ENCODE results near the gene BPI.
"Not testable (repeated sequence)": the region's sequence is repeated elsewhere in the genome, so short reads cannot be mapped to it uniquely, and the experiment has no call there.

The BPI gene

DNA sequence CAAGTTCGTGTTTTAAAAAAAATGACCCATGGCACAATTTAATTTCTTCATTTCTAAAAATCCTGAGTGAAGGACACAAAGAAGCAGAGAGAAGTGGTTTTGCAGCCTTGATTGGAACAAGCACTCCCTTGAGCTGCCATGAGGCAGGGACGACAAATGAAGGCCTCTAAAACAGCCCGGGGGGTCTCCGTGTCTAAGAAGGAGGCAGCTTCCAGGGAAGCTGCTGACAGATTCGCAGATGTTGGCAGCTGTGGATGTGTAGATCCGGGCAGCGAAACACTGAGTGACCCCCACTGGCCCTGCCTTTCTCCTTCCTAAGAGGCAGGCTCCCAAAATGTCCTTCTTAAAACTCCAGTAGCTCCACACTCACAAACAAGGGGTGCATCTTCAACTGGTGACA is 32.8 kb downstream of the BPI start:
- no peak for DNase-seq (ENCODE audit: low read depth)

DNA sequence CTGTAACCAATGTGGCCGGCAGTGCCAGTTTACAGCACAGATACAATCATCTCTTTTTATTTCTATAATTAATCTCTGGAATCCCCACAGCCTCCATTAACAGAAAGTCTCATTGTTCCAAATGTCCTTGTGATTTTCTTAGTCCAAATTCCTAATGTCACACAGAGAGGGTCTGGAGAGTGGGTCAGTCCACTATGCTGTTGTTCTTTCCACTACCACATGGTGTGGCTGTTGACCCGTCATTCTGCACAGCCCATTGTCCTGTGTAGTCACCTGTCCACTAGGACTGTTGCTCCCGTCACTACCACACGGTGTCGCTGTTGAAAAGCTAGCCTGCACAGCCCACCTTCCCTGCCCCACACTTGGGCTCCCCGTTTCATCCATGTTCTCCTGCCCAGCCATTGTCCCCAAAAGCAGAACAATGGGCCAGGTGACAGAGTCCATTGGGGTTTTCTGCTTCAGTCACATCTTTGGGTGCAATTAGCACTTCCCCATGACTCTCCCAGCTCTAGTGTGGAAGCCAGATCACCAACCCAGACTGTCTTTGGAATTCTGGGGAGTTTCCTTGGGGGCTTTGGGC is 33.7 kb downstream of the BPI start:
- no peak for DNase-seq (ENCODE audit: low read depth)

DNA sequence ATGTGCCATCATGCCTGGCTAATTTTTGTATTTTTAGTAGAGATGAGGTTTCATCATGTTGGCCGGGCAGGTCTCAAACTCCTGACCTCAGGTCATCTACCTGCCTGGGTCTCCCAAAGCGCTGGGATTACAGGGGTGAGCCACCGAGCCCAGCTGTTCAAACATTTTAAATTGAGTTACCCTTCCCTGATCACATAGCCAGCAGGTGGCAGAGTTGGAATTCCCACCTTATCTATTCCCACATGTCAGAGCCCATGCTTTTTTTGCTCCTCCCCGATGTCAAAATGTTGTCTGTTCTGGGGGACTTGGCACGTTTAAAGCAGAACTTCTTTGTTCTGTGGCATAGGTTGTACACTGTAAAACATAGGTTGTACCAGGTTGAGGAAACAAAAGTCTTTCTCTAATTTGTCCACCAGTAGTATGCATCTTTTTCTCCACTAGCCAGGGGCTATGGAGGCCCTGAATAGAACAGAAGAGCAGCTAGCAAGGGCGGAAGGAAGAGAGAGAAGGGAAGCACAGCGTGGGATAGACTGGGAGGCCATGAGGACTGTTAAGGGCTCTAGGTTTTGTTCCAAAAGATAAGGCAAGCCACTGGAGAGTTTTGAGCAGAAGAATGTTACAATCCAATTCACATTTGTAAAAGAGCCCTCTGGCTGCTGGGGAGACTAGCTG is 35.0 kb downstream of the BPI start:
- no peak for DNase-seq (ENCODE audit: low read depth)

DNA sequence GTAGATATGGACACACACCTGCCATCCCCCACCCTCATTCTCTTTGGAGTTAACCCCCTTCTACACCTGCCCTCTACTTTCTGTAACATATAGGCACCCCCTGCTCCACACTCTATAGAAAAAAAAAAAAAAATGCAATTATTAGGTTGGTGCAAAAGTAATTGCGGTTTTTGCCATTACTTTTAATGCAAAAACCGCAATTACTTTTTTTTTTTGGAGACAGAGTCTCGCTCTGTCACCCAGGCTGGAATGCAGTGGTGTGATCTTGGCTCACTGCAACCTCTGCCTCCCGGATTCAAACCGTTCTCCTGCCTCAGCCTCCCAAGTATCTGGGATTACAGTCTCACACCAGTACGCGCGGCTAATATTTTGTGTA is 35.6 kb downstream of the BPI start:
- DNase-seq (ENCODE audit: low read depth): not testable (repeated sequence)

DNA sequence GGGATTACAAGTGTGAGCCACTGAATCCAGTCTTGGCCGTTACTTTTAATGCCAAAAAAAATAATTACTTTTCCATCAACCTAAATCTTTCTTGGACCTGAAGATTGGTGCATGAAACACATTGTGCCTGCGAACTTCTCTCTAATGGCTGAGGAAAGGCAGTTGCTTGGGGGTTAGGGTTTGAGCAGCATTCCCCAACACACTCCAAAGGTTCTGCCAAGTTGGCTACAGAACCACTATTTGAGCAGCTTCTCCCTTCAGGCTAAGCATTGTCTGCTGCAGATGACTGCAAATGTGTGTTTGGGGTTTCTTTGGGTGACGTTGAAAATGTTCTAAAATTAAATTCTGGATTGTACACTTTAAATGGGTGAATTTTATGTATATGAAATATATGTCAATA is 36.0 kb downstream of the BPI start:
- no peak for DNase-seq (ENCODE audit: low read depth)

DNA sequence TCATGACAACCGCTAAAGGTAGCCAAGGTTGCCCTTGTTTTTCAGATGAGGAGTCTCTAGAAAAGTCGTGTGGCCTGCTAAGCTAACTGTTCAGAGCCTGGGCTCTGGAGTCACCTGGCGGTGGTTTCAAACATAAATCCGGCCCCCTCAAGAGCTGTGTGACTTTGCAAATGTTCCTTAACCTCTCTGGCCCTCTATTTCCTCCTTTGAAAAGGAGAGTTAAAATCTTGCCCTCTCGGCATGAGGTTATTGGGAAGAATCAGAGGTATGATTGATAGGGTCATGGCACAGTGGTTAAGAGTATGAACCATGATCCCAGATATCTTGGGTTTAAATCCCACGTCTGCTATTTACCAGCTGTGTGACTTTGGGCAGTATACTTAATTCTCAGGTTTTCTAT is 36.7 kb downstream of the BPI start:
- no peak for DNase-seq (ENCODE audit: low read depth)

DNA sequence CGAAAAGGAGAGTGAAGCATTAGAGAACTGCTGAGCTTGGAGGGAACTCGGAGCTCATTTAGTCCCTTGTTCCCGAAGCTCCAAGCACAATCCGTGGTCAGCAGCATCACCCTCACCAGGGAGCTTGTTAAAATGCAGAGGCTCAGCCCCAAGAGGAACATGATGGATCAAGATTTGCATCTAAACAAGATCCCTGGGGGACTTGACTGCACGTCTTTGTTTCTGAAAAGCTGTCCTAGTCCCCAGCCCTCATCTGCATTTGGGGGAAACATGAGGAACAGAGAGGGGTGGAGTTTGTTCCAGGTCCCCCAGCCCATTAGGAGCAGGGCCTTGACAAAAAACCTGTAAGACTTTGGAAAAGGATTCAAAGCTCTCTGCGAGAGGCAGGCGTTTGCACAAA is 38.3 kb downstream of the BPI start:
- no peak for DNase-seq (ENCODE audit: low read depth)

DNA sequence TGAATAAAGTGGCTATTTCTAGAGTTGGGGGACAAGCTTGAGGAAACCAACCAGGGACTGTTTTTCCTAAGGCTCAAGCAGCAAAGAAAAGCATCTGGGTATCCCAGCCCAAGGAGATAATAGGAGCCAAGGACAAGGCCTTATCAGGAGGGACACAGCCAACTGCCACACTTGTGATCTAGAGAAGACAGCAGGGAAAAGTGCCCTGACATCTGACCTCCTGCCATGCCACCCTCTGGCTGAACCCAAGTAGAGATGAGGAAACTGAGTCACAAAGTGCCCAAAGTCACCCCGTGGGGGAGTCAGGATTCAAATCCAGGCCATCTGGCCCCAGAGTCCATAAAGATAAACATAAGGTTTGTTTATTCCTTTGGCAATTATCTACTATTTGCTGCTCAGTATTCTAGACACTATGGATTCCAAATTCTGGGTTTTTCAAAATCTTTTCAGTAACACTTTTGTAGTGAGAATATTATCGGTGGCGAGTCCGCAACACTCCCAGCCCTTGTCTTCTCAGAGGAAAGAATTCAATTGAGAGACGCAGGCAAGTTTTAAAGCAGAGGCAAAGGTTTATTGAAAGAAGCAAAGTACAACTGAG is 38.9 kb downstream of the BPI start:
- DNase-seq (ENCODE audit: low read depth): no peak

DNA sequence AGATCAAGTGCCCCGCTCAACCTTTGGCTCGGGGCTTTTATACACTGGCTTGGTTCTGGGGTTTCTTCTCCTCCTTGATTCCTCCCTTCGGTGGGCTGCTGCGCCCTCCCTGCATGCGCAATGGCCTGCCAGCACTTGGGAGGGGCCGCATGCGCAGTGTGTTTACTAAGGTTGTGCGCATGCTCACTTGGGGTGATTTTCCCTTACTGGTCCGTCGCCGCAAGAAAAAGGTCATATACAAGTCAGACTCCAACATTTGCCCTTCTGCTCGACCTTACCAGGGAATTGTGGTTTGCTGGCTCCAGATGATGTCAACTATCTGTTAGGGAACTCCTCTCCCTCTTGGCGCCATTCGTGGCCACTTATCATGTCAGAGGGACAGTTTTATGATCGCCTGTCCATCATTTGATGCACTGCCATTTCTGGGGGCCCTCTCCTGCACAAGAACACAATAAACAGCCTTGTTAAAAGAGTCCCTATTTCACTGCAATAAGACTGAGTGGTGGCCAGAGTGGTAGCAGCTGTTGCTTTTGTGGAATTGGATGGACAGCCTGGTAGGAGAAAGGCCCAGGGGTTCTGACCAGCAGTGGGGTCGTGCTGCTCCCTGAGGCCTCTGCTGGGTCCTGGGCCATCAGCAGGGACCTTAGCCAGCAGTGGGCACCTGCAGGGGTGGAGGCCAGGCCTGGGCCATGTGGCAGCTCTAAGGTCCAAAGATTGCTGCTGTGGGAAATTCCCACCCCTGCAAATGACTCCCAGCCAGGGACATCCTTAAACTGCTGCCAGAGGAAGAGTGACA is 39.6 kb downstream of the BPI start:
- DNase-seq (ENCODE audit: low read depth): no peak

DNA sequence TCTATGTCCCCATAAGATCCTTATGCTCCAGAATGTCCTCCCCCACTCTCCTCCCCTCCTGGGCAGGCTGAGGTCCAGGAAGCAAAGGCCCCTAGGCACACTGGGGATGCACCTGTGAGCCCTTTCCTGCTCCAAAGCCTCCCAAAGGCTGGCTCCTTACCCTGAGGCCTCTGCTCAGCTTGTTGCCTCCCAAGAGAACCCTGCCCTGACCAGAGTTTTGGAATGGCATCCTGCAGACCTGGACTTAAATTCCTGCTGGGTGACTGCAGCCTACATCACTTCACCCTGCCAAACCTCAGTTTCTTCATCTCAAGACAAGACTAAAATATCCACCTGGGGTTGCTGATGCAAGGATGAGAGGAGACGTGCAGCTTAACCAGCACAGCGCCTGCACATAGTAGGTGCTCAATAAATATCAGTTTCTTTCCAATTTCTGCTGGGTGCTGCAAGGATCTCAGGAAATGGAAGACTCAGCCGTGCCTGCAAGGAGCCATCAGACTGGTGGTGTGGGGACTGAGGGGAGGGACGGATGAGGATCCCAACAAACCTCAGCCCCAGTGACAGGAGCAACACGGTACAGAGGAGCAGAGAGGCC is 40.2 kb downstream of the BPI start:
- no peak for DNase-seq (ENCODE audit: low read depth)

DNA sequence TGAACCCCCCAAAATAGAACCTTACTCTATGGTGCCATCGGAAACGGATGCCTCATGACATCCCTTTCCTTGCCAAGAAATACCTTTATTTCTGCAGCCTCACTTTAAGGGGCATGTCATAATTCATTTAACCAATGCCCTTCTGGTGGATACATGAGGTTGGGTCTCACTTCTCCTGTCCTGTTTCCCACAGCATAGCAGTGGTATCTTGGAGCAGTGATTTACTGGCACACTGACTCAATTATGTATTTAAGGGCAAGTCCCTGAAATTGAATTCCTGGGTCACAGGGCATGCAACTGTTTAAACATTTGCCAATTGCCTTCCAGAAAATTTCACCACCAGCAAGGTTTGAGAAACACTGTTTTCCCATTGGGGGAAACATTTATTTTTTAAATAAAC is 41.7 kb downstream of the BPI start:
- no peak for DNase-seq (ENCODE audit: low read depth)

DNA sequence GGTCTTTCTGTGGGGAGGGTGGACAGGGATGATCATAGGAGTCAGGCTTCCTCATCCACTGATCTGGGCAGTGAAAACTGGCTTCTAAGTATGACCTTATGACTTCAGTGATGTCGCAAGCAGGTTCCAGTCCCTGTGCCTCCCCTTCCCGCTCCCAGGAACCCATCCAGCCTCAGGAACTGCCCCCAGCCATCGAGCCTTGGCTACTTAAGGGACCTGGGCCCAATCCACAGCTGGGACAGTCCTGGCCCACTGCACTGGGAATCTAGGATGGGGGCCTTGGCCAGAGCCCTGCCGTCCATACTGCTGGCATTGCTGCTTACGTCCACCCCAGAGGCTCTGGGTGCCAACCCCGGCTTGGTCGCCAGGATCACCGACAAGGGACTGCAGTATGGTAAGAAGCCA is 42.3 kb downstream of the BPI start, which contains the start of gene LBP:
TSS of gene LBP (plus strand) at position 236 of the 405 bp plus-strand sequence. CDS start at position 271, 35 bp downstream.
- no peak for DNase-seq (ENCODE audit: low read depth)

DNA sequence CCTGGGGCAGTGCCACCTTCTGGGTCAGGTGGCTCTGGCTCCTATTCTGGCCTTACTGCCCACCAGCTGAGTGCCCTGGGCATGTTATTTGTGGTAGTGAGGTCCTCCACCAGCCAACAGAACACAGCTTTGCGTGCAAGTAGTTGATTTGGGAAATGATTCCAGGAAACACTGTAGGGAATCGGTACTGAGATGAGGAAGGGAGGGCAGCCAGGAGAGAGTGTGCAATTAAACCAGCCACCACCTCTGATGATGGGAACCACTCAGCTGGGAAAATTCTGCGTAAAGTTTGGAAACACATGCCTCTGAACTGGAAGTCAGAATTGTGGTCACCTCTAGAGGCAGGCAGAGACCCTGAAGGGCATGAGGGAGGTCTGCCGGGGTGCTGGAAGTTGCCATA is 42.8 kb downstream of the BPI start:
- no peak for DNase-seq (ENCODE audit: low read depth)

DNA sequence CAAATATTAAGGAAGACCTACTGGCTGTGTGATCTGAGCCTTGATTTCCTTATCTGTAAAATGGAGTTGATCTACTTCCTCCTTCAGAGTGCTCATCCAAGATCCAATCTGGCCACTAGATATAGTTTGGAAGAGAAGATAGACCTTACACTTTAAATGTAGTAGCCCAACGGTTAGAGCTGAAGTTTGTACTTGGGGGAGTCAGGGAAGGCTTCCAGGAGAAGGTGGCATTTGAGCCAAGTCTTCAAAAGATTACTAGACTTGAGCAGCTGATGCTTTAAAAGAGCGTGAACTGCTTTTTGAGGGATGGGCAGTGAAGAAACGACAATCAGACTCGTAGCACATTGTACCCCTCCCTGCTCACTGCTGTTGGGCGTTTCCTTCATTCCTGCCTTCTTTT is 45.9 kb downstream of the BPI start:
- DNase-seq (ENCODE audit: low read depth): no peak

DNA sequence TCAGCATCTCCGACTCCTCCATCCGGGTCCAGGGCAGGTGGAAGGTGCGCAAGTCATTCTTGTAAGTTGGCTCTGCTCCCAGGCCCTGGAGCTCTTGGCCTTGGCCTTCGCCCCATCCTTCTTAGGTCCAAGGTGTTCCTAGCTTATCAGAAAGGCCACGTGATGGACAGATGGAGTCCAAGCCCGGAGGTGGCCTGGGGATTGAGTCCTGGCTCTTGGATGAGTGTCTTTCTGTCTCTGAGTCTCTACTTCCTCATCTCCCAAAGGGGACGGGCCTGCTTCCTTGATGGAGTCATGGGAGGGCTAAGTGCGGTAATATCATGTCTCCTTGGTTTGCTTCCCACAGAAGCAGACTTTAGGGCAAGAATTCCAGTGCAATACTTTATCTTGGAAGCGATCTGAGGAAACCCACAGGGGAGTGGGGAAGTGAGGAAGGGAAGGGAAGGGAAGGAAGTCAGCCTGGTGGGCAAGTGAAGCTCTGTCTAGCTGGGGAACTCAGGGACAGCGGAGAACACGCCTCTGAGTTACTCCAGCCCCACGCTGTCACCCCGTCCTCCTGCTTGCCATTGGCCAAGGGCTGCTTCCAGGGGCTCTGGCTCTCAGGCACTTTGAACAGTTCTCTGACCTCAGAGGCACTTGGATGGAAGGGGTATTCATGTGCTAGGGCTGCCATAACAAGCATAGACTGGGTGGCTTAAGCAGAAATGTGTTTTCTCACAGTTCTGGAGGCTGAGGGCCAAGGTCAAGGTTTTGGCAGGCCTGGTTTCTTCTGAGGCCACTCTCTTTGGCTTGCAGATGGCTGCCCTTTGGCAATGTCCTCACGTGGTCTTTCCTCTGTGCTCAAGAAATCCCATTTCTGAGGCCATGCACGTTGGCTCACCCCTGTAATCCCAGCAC is 47.2 kb downstream of the BPI start:
- DNase-seq (ENCODE audit: low read depth): no peak

DNA sequence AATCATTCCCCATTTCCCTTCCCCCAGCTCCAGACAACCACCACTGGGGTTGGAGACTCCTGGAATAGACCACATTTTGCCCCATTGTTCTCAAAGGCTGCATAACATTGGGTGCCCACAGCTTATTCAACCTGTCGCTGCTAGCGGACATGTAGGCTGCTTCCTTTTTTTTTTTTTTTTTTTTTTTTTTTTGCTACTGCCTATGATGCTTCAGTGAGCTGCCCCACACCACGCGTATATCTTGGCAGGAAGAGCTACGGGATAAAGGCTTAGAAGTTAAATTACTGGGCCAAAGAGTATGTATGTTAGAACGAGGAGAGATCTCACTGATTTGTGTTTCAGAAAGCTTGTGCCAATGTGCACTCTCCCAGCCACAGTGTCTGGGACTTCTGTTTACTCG is 49.4 kb downstream of the BPI start:
- no peak for DNase-seq (ENCODE audit: low read depth)

DNA sequence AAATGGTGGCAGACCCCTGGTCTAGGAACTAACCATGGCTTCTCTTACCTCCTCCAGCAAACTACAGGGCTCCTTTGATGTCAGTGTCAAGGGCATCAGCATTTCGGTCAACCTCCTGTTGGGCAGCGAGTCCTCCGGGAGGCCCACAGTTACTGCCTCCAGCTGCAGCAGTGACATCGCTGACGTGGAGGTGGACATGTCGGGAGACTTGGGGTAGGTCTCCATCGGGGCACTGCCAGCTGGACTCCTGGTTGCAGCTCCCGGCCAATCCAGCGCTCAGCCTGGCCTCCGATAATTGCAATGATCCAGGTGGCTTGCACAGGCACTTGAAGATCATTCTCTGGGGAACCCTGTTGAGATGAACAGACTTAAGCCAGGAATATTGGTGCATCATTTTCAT is 50.3 kb downstream of the BPI start:
- DNase-seq (ENCODE audit: low read depth): no peak

DNA sequence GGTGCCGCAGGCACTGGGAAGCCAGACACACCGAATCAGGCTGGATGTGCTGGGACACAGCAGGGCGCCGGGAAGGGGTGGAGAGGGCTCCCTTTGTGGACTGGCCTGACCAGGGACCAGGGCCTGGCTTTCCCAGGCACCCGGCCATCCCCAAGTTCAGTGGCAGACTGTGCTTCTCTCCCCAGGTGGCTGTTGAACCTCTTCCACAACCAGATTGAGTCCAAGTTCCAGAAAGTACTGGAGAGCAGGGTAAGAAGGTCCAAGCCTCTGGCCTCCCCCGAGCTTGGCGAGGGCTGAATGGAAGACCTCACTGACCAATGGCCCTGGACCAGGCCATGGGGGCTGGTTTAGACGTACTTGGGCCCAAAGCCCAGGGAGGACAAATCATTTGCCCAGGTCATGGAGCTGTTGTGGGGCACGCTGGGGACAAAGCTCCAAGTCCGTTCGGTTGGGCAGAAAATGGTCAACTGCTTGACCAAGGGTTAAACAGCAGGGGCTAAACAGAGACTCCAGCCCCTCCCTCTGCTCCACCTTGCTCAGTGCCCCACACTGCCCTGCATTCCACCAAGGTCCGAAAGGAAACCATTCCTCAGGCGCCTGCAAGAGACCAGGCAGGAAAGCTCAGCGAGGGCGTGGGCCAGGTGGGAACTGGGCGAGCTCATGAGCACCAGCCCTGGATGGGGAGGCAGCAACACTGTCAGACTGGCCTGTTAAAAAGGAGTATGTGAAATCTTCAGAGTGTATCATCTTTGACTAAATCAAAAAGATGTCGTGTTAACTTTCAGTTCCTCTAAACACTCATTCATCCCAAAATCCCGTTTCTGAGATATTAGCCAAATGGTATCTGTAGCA is 51.4 kb downstream of the BPI start:
- DNase-seq (ENCODE audit: low read depth): no peak

DNA sequence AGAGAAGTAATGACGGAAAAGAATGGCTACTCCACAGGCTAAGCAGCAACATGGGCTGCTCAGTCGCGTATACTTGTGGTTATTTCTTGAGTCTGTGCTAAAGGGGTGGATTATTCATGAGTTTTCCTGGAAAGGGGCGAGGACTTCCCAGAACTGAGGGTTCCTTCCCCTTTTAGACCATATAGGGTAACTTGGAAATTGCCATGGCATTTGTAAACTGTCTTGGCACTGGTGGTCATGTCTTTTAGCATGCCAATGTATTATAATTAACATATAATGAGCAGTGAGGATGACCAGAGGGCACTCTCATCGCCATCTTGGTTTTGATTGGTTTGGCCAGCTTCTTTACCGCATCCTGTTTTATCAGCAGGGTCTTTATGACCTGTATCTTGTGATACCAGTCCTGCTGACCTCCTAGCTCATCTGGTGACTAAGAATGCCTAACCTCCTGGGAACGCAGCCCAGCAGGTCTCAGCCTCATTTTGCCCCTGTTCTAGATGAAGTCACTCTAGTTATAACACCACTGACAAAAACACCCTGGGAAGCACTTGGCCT is 53.8 kb downstream of the BPI start:
- no peak for DNase-seq (ENCODE audit: low read depth)

DNA sequence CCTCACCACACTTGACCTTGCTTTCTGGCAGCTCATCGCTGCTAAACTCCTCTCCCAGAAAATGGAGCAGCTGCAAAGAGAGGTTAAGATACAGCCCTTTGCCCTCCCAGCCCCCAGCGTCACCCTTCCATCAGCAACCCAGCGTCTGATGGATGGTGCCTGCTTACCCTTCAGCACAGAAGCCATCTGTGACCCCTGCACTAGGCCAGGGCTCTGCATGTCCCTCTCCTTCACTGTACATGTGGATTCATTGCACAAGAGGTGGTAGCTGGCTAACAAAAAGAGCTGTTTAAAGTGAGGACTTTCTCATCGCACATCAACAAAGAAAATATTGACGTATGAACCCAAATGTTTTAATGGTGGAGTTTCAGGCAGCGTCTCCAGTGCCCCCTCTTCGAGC is 54.6 kb downstream of the BPI start:
- no peak for DNase-seq (ENCODE audit: low read depth)

Measured in stimulated activated CD8-positive, alpha-beta memory T cell treated with anti-CD3 and anti-CD28 coated beads, Interleukin-15, amount 100 ng/mL, for 24 hours (primary cell).